GM19240 (cell line): Measurements from ENCODE around the gene ESYT1.

Experiments
- DNase-seq: peaks from one replicate; pipeline ENCODE4 v3.0.0; 2011; ENCODE audit warnings: low spot score; ENCODE audit not compliant: insufficient read length

The ESYT1 gene

GRCh38 chr12:56127888-56128669 lies at the start of gene ESYT1:
ESYT1 (plus strand) TSS chr12:56128267; CDS start chr12:56128320, 53 bp downstream.
- DNase-seq: peak; percentile 92

- DNase-seq: no peak
These were observed 49.6 kb upstream of the ESYT1 start for GRCh38 chr12:56078427-56078826.

GRCh38 chr12:56078931-56079722 lies 48.9 kb upstream of the ESYT1 start:
- DNase-seq: peak; percentile 65

GRCh38 chr12:56079723-56080555 lies 48.1 kb upstream of the ESYT1 start, which contains the start of gene ERBB3:
ERBB3 (plus strand) TSS chr12:56080165; CDS start chr12:56080301, 136 bp downstream.
- no peak for DNase-seq

GRCh38 chr12:56080556-56081138 lies 47.4 kb upstream of the ESYT1 start:
- DNase-seq: no peak

GRCh38 chr12:56081393-56082347 lies 46.4 kb upstream of the ESYT1 start:
- DNase-seq: no peak

- no peak for DNase-seq
These were observed 45.7 kb upstream of the ESYT1 start for GRCh38 chr12:56082382-56082781.

GRCh38 chr12:56082967-56083366 lies 45.1 kb upstream of the ESYT1 start:
- no peak for DNase-seq

- no peak for DNase-seq
These were observed 43.0 kb upstream of the ESYT1 start for GRCh38 chr12:56084958-56085543.

GRCh38 chr12:56086096-56086495 lies 42.0 kb upstream of the ESYT1 start:
- no peak for DNase-seq

- no peak for DNase-seq
These were observed 41.5 kb upstream of the ESYT1 start for GRCh38 chr12:56086608-56087007.

- DNase-seq: no peak
These were observed 40.8 kb upstream of the ESYT1 start for GRCh38 chr12:56087220-56087619.

GRCh38 chr12:56097738-56098137 lies 30.3 kb upstream of the ESYT1 start:
- DNase-seq: no peak

- no peak for DNase-seq
These were observed 29.5 kb upstream of the ESYT1 start for GRCh38 chr12:56098592-56098991.

GRCh38 chr12:56099787-56100186 lies 28.3 kb upstream of the ESYT1 start:
- DNase-seq: no peak

- DNase-seq: no peak
These were observed 27.0 kb upstream of the ESYT1 start for GRCh38 chr12:56101045-56101444.

- DNase-seq: no peak
These were observed 25.4 kb upstream of the ESYT1 start for GRCh38 chr12:56102683-56103065.

- DNase-seq: no peak
These were observed 24.9 kb upstream of the ESYT1 start for GRCh38 chr12:56103066-56103711.

- DNase-seq: no peak
These were observed 24.3 kb upstream of the ESYT1 start for GRCh38 chr12:56103823-56104108.
